Lower leg skin (tissue), 3 donors: ENCODE measurements around the gene ITGB5.

Experiments used
- CTCF ChIP-seq, 3 donors: fragments of 450-650 bp; IDR thresholded peaks; one replicate each; pipeline ENCODE4 v1.5.1; 2016; ENCODE audit warnings: antibody characterized with exemption in 3 of 3, mild to moderate bottlenecking in 3 of 3, moderate library complexity in 2 of 3
- POLR2A ChIP-seq, 2 donors: fragments of 450-650 bp; IDR thresholded peaks; one replicate each; pipeline ENCODE4 v1.6.1; 2016 to 2017; ENCODE audit warnings: antibody characterized with exemption in 2 of 2, mild to moderate bottlenecking in 1 of 2, moderate library complexity in 1 of 2

DNA sequence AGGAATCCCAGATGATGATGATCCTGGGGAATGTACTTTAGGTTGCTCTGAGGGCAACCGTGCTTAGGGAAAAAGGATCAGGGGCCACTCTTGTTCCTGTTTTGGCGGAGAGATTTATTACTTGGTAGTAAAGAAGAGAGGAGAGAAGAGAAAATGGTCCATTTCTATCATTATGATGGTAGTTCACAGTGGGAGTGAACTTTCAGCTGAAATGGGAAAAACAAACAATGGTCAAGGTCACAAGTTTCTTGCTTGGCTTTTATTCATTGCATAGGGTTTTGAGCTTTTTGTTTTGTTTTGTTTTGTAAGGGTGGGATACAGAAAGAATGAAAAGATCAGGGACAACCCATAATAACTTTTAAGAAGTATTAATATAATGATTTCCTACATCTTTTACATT, 164.6 kb downstream of the ITGB5 start:
- TF ChIP-seq CTCF (IDR thresholded peaks at IDR 0.05) (no peak), POLR2A (IDR thresholded peaks at IDR 0.05) (no peak)
